Subcutaneous adipose tissue (tissue), 4 donors: ENCODE measurements around the gene NAMPT. TPM values are rescaled to one million over a fixed set of nuclear protein-coding genes. Genes with fewer than 3 reads are reported as not detected.

Experiments used
- total RNA-seq, 4 donors: library from RNA; depleted of rRNA; stranded (reverse); fragments of >200 nt; gene quantifications; one replicate each; pipeline ENCODE4 v1.1.0, GENCODE V29; 2016
- TF ChIP-seq, protein P1 (sequence below): fragments of 450-650 bp; IDR thresholded peaks from one replicate; pipeline ENCODE4 v1.5.1; 2016; ENCODE audit warnings: low read depth, mild to moderate bottlenecking, control low read depth, antibody characterized with exemption, moderate library complexity

NAMPT gene
- total RNA-seq, 4 donors from 2014 or later = 118 to 436 (median 356) TPM

DNA sequence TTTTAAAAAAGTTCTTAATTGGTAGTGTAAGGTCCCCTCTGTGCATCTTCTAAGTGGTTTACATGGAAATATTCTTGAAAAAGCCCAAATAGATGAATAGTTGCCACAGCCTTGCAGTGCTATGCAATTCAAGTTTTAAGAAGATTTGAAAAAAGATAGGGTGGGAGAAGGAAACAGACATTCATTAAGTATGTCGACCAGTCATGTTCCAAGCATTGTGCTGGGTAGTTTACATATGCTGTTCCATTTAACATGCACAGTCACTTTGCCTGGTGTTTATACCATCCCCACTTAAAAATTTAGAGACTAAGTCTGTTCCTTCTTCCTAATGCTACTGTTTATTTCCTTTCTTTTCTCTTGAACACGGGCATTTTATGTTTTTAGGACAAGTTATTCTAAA is 28.1 kb upstream of the NAMPT start:
- TF ChIP-seq, protein P1, sequence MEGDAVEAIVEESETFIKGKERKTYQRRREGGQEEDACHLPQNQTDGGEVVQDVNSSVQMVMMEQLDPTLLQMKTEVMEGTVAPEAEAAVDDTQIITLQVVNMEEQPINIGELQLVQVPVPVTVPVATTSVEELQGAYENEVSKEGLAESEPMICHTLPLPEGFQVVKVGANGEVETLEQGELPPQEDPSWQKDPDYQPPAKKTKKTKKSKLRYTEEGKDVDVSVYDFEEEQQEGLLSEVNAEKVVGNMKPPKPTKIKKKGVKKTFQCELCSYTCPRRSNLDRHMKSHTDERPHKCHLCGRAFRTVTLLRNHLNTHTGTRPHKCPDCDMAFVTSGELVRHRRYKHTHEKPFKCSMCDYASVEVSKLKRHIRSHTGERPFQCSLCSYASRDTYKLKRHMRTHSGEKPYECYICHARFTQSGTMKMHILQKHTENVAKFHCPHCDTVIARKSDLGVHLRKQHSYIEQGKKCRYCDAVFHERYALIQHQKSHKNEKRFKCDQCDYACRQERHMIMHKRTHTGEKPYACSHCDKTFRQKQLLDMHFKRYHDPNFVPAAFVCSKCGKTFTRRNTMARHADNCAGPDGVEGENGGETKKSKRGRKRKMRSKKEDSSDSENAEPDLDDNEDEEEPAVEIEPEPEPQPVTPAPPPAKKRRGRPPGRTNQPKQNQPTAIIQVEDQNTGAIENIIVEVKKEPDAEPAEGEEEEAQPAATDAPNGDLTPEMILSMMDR = no peak

DNA sequence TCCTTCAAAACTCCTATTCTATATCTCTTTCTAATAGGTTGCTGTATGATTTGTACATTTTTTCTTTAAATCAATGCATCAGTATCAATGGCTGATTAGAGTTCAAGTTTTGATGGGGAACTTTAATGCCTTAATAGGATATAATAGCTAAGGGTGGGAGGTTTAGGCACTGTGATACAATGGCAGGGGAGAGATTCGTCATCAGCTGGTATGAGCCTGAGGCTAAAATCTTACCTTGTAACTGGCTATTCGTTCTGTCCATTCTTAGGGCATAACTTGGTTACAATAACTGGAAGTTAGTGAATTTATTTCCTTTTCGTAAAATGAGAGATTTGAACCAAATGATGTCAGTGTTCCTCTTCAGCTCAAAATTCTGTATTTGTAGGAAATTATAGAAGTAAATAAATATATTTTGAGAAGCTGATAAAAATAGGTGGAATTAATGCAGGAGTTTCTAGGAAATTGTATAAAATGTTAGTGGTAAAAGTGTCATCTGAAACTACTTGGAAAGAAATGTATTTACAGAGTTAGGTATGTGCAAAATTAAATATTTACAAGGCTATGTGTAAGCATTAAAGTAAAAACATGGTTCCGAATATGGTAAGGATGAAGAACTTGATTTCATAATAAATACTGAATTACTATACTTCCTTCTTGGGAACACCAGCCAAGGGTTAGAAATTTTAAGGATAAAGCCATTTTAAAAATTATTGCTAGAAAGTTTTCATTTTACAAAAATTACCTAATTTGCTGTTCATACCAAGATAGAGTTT is 27.5 kb upstream of the NAMPT start:
- TF ChIP-seq, protein P1 = no peak

DNA sequence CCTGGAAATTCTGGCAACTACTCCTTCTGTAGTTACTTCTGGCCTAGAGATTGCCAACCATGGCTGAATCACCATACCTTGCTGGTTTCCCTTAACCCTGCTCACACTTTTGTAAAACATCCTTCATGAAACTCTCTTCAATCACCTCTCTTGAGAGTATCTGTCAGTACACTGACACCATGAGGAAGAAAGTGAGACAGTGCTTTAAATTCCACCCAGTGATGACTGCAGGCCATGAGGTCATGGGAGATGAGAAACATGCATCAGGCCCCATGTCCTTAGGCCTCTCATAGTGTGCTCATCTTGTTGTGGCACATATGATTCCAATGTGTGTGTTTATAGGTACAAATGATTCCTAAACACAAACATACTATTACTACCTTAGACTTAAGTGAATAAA is 24.6 kb upstream of the NAMPT start:
- TF ChIP-seq, protein P1 = no peak

DNA sequence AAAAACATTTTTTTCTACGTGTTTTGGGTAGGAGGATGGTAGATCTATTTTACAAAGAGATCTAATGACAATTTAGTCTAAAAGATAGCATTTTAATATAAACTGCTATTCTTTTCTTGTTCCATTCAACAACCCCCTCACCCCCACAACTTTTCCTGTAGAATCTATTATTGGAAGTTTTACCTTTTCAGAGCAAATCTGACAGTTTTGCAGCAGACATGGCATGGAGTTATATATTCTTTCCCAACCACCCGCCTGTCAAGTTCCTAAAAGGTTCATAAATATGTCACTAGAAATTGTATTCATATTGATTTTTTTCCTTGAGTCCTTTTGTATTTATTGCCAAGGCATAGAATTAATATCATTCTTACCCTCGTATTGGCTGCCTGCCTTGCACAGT is 21.5 kb upstream of the NAMPT start:
- TF ChIP-seq, protein P1 = no peak

DNA sequence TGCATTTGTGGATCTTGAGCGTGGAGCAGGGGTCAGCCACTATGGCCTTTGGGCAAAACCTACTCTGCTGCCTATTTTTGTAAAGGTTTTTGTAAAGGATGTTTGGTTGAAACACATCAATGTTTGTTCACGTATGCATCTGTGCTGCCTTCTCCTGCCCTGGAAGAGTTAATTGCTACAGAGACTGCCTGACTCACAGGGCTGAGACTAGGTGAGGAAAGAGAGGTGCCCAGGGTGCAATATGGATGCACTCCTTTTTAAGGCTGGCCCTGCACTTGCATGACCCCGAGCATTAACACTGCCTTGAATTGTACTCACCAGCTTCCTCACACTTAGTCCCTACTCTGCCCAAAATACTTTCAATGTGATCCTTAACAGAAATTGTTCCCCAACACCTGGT is 20.9 kb upstream of the NAMPT start:
- TF ChIP-seq, protein P1 = no peak

DNA sequence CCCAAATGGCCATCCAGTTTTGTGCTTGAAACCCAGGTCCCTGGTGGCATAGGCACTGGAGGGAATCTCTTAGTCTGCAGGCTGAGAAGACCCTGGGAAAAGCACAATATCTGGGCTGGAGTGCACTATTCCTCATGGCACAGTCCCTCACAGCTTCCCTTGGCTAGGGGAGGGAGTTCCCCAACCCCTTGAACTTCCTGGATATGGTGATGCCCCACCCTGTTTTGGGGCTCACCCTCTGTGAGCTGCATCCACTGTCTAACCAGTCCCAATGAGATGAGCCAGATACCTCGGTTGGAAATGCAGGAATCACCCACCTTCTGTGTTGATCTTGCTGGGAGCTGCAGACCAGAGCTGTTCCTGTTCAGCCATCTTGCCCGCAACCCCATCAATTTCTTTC is 19.8 kb upstream of the NAMPT start:
- TF ChIP-seq, protein P1 = no peak

DNA sequence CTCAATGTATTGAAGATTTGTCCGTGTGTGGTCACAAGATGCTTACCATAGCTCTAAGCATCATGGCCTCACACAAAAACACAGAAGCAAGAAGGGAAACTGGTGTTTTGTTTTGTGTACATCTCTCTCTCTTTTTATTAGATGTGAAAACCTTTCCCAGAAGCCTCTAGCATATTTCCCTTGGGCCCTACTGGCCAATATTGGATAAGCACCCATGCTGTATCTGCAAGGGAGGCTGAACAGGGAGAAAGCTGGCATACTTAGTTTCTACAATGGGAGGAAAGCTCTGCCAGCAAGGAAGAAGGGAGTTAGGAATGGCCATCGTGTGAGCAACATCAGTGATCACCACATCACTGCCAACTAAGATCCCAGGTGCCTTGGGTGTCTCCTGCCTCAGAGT is 9.6 kb upstream of the NAMPT start:
- TF ChIP-seq, protein P1 = no peak
